Activated CD4-positive, alpha-beta T cell treated with anti-CD3 and anti-CD28 coated beads for 24 hours (primary cell): ENCODE data around the gene CDC42SE2.
"Not testable (repeated sequence)": the region's sequence is repeated elsewhere in the genome, so short reads cannot be mapped to it uniquely, and the experiment has no call there.

Source experiments
- DNase-seq, 2 donors: peaks; one replicate each; pipeline ENCODE4 v3.0.0-alpha.2; 2020; ENCODE audit warnings: low read depth in 2 of 2

Gene CDC42SE2

GRCh38 chr5:131389096-131389868 lies 125.4 kb downstream of the CDC42SE2 start:
- DNase-seq, result no peak

- no peak for DNase-seq
These were observed 126.0 kb downstream of the CDC42SE2 start for GRCh38 chr5:131389869-131390265.

GRCh38 chr5:131392466-131393095 lies 128.7 kb downstream of the CDC42SE2 start:
- no peak for DNase-seq

GRCh38 chr5:131393498-131393968 lies 129.7 kb downstream of the CDC42SE2 start:
- DNase-seq, result no peak

- no peak for DNase-seq
These were observed 130.3 kb downstream of the CDC42SE2 start for GRCh38 chr5:131394128-131394527.

- DNase-seq, result no peak
These were observed 132.2 kb downstream of the CDC42SE2 start for GRCh38 chr5:131396015-131396414.

- DNase-seq, result no peak
These were observed 132.9 kb downstream of the CDC42SE2 start for GRCh38 chr5:131396630-131397273.

- DNase-seq, result not testable (repeated sequence)
These were observed 135.2 kb downstream of the CDC42SE2 start for GRCh38 chr5:131399007-131399406.

- DNase-seq, result no peak
These were observed 136.7 kb downstream of the CDC42SE2 start for GRCh38 chr5:131400585-131400984.

- no peak for DNase-seq
These were observed 141.8 kb downstream of the CDC42SE2 start for GRCh38 chr5:131405674-131406073.

GRCh38 chr5:131406076-131406475 lies 142.2 kb downstream of the CDC42SE2 start:
- DNase-seq, result no peak

- DNase-seq, result no peak
These were observed 143.3 kb downstream of the CDC42SE2 start for GRCh38 chr5:131406975-131407638.

GRCh38 chr5:131413605-131414559 lies 150.0 kb downstream of the CDC42SE2 start:
- peak in 1 of 2 donors; percentile 10 for DNase-seq

- no peak for DNase-seq
These were observed 152.9 kb downstream of the CDC42SE2 start for GRCh38 chr5:131416729-131417128.

GRCh38 chr5:131417240-131417869 lies 153.5 kb downstream of the CDC42SE2 start:
- DNase-seq, result peak; percentile 81 to 82

GRCh38 chr5:131418846-131419245 lies 155.0 kb downstream of the CDC42SE2 start:
- DNase-seq, result no peak

- DNase-seq, result no peak
These were observed 156.0 kb downstream of the CDC42SE2 start for GRCh38 chr5:131419877-131420276.

- DNase-seq, result no peak
These were observed 159.2 kb downstream of the CDC42SE2 start for GRCh38 chr5:131423056-131423455.

GRCh38 chr5:131426011-131426410 lies 162.2 kb downstream of the CDC42SE2 start:
- DNase-seq, result no peak

- no peak for DNase-seq
These were observed 166.9 kb downstream of the CDC42SE2 start for GRCh38 chr5:131430794-131431193.
